ENCODE data around the gene TCF3. TPM values are rescaled to one million over a fixed set of nuclear protein-coding genes. Genes with fewer than 3 reads are reported as not detected.
A peak's percentile ranks its signal among the peaks of the same experiment; 100 is the strongest.

Gene TCF3
- total and polyA plus RNA-seq, 2 donors = 27.4 to 50.2 TPM

- no peak for DNase-seq (ENCODE audit: extremely low spot score)
- Histone ChIP-seq H3K4me3 (ENCODE audit: low read depth, low read length) (no peak overlapping the region), H3K36me3 (ENCODE audit: insufficient read depth) (peaks cover 9% of the 10 kb centered on the region), H3K27ac (ENCODE audit: low read depth) (no peak overlapping the region), H3K4me1 (ENCODE audit: insufficient read depth) (no peaks in the 10 kb centered on the region)
- 81% methylated on average over 41 of the region's 41 CpGs for WGBS
Measured at GRCh38 chr19:1577090-1577928, 75.1 kb downstream of the TCF3 start.

GRCh38 chr19:1576242-1577089, 75.9 kb downstream of the TCF3 start:
- Histone ChIP-seq H3K4me1 (ENCODE audit: insufficient read depth) (no peaks in the 10 kb centered on the region), H3K27ac (ENCODE audit: low read depth) (no peak overlapping the region), H3K4me3 (ENCODE audit: low read depth, low read length) (no peak overlapping the region), H3K36me3 (ENCODE audit: insufficient read depth) (peaks cover 9% of the 10 kb centered on the region)
- no peak for DNase-seq (ENCODE audit: extremely low spot score)
- 84% methylated on average over 30 of the region's 30 CpGs for WGBS

- no peak overlapping the region for H3K27ac ChIP-seq (ENCODE audit: low read depth)
- H3K4me3 ChIP-seq (ENCODE audit: low read depth, low read length) = no peak overlapping the region
- WGBS = 79% methylated on average over 22 of the region's 22 CpGs
- H3K4me1 ChIP-seq (ENCODE audit: insufficient read depth) = no peaks in the 10 kb centered on the region
- no peak for DNase-seq (ENCODE audit: extremely low spot score)
- peaks cover 9% of the 10 kb centered on the region for H3K36me3 ChIP-seq (ENCODE audit: insufficient read depth)
Measured at GRCh38 chr19:1575323-1576241, 76.8 kb downstream of the TCF3 start.

- Histone ChIP-seq H3K4me3 (ENCODE audit: low read depth, low read length) (no peak overlapping the region), H3K4me1 (ENCODE audit: insufficient read depth) (no peaks in the 10 kb centered on the region), H3K36me3 (ENCODE audit: insufficient read depth) (peaks cover 7% of the 10 kb centered on the region), H3K27ac (ENCODE audit: low read depth) (no peak overlapping the region)
- WGBS = 85% methylated on average over 34 of the region's 34 CpGs
- no peak for DNase-seq (ENCODE audit: extremely low spot score)
Measured at GRCh38 chr19:1574354-1575136, 77.9 kb downstream of the TCF3 start.

GRCh38 chr19:1572795-1573194, 79.6 kb downstream of the TCF3 start:
- Histone ChIP-seq H3K27ac (ENCODE audit: low read depth) (no peak overlapping the region), H3K4me1 (ENCODE audit: insufficient read depth) (no peaks in the 10 kb centered on the region), H3K4me3 (ENCODE audit: low read depth, low read length) (no peak overlapping the region), H3K36me3 (ENCODE audit: insufficient read depth) (peaks cover 5% of the 10 kb centered on the region)
- no peak for DNase-seq (ENCODE audit: extremely low spot score)
- WGBS = 81% methylated on average over 9 of the region's 9 CpGs

GRCh38 chr19:1571358-1571757, 81.1 kb downstream of the TCF3 start:
- 90% methylated on average over 12 of the region's 12 CpGs for WGBS
- Histone ChIP-seq H3K36me3 (ENCODE audit: insufficient read depth) (no peaks in the 10 kb centered on the region), H3K27ac (ENCODE audit: low read depth) (no peak overlapping the region), H3K4me1 (ENCODE audit: insufficient read depth) (no peaks in the 10 kb centered on the region), H3K4me3 (ENCODE audit: low read depth, low read length) (no peak overlapping the region)
- DNase-seq (ENCODE audit: extremely low spot score) = no peak

GRCh38 chr19:1570836-1571235, 81.6 kb downstream of the TCF3 start:
- DNase-seq (ENCODE audit: extremely low spot score) = no peak
- WGBS = 95% methylated on average over 13 of the region's 13 CpGs
- no peak overlapping the region for H3K4me3 ChIP-seq (ENCODE audit: low read depth, low read length)
- no peaks in the 10 kb centered on the region for H3K4me1 ChIP-seq (ENCODE audit: insufficient read depth)
- H3K27ac ChIP-seq (ENCODE audit: low read depth) = no peak overlapping the region
- no peaks in the 10 kb centered on the region for H3K36me3 ChIP-seq (ENCODE audit: insufficient read depth)

DNA sequence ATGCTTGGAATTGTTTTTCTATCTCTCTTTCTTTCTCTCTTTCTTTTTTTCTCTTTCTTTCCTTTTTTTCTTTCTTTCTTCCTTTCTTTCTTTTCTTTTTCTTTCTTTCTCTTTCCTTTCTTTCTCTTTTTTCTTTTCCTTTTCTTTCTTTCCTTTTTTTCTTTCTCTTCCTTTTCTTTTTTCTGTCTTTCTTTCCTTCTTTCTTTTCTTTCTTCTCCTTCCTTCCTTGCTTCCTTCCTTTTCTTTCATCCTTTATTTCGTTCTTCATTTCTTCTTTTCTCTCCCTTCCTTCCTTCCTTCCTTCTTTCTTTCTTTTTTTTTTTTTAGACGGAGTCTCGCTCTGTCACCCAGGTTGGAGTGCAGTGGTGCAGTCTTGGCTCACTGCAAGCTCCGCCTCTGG, 82.4 kb downstream of the TCF3 start:
- H3K4me3 ChIP-seq (ENCODE audit: low read depth, low read length) = no peak overlapping the region
- H3K27ac ChIP-seq (ENCODE audit: low read depth) = no peak overlapping the region
- no peaks in the 10 kb centered on the region for H3K4me1 ChIP-seq (ENCODE audit: insufficient read depth)
- no peaks in the 10 kb centered on the region for H3K36me3 ChIP-seq (ENCODE audit: insufficient read depth)
- WGBS = 78% methylated on average over 4 of the region's 4 CpGs
- no peak for DNase-seq (ENCODE audit: extremely low spot score)

GRCh38 chr19:1568320-1569019, 83.9 kb downstream of the TCF3 start, which contains the start of gene MEX3D:
Gene MEX3D, minus strand, starts transcription at chr19:1568325. Its CDS starts 267 bp downstream, at chr19:1568058.
- H3K27ac ChIP-seq (ENCODE audit: low read depth) = peak within 1 kb of the TSS; percentile 85
- no peak for DNase-seq (ENCODE audit: extremely low spot score)
- peak within 1 kb of the TSS; percentile 82 for H3K4me3 ChIP-seq (ENCODE audit: low read depth, low read length)
- WGBS = 8% methylated on average over 50 of the region's 63 CpGs
- H3K36me3 ChIP-seq (ENCODE audit: insufficient read depth) = no peaks in the 10 kb centered on the region
- H3K4me1 ChIP-seq (ENCODE audit: insufficient read depth) = no peaks in the 10 kb centered on the region

- Histone ChIP-seq H3K4me1 (ENCODE audit: insufficient read depth) (no peaks in the 10 kb centered on the region), H3K27ac (ENCODE audit: low read depth) (no peak overlapping the region), H3K36me3 (ENCODE audit: insufficient read depth) (no peaks in the 10 kb centered on the region), H3K4me3 (ENCODE audit: low read depth, low read length) (peak overlapping the region; percentile 82)
- DNase-seq (ENCODE audit: extremely low spot score) = no peak
- WGBS = under 1% methylated on average over 70 of the region's 73 CpGs
Measured at GRCh38 chr19:1567848-1568227, 84.6 kb downstream of the TCF3 start.

DNA sequence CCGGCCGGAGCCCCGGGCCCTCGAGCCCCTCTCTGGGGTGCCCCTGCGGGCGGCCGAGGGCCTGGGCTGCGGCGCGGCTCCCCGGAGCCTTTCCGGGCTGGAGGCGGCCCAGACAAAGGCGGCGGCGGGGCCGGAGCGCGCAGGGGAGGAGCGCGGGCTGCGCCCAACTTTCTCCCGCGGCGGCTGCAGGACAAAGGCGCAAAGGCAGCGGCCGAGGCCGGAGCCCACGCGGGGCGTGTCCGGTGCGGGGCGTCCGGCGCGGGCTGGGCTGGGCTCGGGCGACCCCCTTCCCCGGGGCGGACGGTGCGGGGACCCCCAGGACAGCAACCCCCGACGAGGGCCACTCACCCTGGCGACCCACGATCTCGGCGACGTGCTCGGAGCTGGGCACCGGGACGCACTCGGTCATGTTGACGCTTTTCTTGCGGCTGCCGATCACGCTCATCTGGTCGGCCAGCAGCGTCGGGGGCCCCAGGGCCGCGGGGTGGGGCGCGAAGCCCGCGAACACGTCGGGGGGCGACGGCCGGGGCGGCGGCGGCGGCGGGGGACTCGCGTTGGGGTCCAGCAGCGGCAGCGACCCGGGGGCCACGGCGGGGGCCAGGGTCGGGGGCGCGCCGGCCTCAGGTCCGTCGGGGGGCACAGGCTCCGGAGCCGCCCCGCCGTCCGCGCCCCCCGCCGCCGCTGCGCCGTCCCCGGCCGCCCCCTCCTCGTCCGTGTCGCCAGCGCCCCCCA, 85.1 kb downstream of the TCF3 start:
- H3K4me1 ChIP-seq (ENCODE audit: insufficient read depth) = no peaks in the 10 kb centered on the region
- H3K4me3 ChIP-seq (ENCODE audit: low read depth, low read length) = peak overlapping the region; percentile 82
- peak overlapping the region; percentile 85 for H3K27ac ChIP-seq (ENCODE audit: low read depth)
- under 1% methylated on average over 107 of the region's 108 CpGs for WGBS
- DNase-seq (ENCODE audit: extremely low spot score) = no peak
- no peaks in the 10 kb centered on the region for H3K36me3 ChIP-seq (ENCODE audit: insufficient read depth)

Measured in urinary bladder (tissue), 4 donors.